GM15510 (cell line): Measurements from ENCODE around the gene STMN1.
A peak's percentile ranks its signal among the peaks of the same experiment; 100 is the strongest.

Experiments
- POLR2A ChIP-seq: IDR thresholded peaks from 3 replicates; pipeline ENCODE4 v1.6.1; 2011; ENCODE audit warnings: borderline replicate concordance; ENCODE audit not compliant: insufficient read length; ENCODE audit errors: extremely low read depth

Gene STMN1

DNA sequence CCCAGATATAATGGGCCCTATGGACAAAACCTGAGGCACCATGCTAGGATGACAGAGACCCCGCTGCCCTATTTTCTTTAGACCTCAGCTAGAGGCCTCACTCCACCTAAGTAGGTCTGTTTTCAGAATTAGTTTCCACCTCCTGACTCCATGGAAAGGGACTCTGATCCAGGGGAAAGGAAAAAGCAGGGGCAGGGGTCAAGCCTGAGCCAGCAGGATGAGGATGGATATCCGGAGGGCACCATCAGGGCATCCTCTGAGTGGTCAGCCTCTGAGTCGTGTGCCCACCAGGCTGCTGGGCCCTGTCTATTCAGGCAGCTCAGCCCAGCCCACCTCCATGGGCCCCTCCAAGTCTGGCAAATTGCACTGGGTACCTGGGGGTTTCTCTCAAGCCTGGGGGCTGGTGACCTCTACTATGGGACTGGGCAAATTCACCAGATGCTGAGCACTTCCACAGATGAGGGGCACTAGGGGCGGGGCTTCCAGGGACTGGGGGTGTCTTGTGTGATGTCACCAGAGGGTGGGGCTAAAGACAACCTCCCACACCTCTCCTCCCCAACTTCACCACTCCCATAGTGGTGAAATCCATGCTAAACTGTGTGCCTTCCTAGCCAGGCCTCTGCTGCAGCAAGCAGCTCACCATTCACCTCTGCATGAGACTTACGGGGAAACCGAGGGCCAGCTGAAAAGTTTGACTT lies 36.2 kb downstream of the STMN1 start:
- TF ChIP-seq POLR2A, result no peak

DNA sequence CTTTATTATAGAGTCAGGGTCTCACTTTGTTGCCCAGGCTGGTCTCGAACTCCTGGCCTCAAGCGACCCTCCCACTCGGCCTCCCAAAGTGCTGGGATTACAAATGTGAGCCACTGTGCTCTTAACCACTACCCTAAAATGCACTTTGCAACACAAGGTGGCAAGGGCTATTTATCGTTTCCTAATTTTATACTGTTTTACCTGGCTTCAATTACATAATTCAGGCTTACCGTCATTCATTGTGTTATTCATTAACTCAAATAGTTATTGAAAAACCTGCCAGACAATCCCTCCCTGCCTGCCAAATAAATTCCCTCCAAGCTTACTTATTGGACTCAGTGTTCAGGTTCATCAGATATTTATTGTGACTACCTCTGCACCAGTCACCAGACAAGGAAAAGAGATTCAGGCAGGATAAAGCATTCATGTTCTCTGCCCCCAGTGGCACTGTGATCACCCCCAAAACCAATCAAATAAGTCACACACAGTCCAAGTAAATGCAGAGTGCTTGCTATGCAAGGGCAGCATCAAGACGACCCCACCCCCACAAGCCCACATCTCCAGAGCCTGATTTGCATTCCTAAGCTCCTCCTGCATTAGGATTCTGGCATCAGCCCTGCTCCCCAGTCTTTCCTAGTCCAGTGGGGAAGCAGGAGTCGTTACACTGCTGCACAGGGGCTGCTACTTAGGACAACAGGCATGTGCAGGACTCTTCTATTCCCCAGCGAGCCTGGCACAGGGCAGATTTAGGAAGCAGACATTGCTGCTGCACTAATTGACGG lies 38.8 kb downstream of the STMN1 start:
- TF ChIP-seq POLR2A, result no peak

- no peak for TF ChIP-seq POLR2A
Measured at GRCh38 chr1:25866288-25866687, 39.9 kb downstream of the STMN1 start.

DNA sequence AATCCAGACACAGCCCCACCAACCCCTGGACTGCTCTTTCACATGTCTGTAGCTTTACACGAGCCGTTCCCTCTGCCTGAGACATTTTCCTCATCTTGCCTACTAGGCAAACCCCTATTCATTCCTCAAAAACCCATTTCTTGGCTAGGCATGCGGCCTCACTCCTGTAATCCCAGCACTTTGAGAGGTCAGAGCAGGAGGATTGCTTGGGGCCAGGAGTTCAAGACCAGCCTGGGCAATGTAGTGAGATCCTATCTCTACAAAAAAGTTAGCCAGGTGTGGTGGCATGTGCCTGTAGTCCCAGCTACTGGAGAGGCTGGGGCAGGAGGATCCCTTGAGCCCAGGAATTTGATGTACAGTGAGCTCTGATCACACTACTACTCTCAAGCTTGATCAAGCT lies 41.8 kb downstream of the STMN1 start:
- TF ChIP-seq POLR2A, result no peak

DNA sequence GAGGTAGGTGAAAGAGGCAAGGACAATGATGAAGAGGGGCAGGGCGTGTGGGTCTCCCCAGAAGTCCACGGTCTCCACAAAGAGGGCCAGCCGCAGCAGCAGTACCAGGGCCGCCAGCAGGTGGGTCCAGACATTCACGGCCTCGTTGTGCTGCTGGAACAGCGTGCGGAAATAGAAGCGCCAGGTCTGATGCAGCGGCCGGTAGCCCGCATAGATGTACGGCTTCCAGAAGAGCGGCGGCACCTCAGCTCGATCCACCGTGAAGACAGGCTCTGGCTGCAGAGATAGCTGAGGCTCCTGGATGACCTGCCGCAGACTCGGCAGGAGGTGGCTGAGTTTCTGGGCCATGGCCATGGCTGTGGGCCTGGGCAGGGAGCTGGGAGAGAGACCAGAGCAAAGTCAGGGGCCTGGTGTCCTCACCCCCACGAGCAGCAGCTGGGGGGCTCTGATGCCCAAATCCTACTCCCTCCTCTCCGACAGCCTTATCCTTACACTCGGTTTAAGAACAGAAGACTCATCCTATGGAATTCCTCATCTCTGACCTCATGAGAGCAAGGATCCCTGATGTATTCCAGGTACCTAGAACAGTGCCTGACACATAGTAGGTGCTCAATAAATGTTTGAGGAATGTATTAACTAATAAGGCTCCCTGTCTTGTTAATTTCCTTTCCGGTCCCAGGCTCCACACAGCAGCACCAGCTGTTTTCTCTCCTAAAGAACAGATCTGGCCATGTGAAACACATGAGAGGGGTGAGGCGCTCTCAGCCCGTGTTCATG lies 42.5 kb downstream of the STMN1 start:
- no peak for TF ChIP-seq POLR2A

GRCh38 chr1:25862785-25863485 lies 43.3 kb downstream of the STMN1 start:
- TF ChIP-seq POLR2A, result no peak

GRCh38 chr1:25861316-25862286 lies 44.6 kb downstream of the STMN1 start:
- TF ChIP-seq POLR2A, result no peak

GRCh38 chr1:25858906-25859789 lies 47.1 kb downstream of the STMN1 start, which contains the start of gene AUNIP:
AUNIP (minus strand) TSS chr1:25859457; CDS start chr1:25859357, 100 bp downstream.
- peak; percentile 89 for TF ChIP-seq POLR2A

GRCh38 chr1:25858494-25858893 lies 47.7 kb downstream of the STMN1 start:
- no peak for TF ChIP-seq POLR2A

- no peak for TF ChIP-seq POLR2A
Measured at GRCh38 chr1:25856856-25857255, 49.4 kb downstream of the STMN1 start.

DNA sequence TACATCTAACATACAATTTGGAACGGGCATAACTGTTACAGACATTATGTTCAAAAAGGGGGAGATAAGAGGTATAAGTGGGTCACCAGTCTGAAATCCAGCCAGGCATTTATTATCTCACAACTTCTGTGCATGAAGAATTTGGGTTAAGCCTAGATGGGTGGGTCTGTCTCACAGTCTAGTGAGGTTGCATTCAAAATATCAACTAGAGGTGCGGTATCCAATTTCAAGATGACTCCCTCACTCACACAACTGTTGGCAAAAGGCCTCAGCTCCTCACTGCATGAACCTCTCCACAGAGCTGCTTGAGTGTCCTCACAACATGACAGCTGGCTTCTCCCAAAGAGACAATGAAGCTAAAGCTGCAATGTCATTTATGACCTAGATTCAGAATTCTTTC lies 51.7 kb downstream of the STMN1 start:
- no peak for TF ChIP-seq POLR2A
